ENCODE results near the gene NEDD8. TPM values are rescaled to one million over a fixed set of nuclear protein-coding genes. Genes with fewer than 3 reads are reported as not detected.

The NEDD8 gene
- polyA plus RNA-seq, 1 donor from 2014 or later, result 431 TPM

DNA sequence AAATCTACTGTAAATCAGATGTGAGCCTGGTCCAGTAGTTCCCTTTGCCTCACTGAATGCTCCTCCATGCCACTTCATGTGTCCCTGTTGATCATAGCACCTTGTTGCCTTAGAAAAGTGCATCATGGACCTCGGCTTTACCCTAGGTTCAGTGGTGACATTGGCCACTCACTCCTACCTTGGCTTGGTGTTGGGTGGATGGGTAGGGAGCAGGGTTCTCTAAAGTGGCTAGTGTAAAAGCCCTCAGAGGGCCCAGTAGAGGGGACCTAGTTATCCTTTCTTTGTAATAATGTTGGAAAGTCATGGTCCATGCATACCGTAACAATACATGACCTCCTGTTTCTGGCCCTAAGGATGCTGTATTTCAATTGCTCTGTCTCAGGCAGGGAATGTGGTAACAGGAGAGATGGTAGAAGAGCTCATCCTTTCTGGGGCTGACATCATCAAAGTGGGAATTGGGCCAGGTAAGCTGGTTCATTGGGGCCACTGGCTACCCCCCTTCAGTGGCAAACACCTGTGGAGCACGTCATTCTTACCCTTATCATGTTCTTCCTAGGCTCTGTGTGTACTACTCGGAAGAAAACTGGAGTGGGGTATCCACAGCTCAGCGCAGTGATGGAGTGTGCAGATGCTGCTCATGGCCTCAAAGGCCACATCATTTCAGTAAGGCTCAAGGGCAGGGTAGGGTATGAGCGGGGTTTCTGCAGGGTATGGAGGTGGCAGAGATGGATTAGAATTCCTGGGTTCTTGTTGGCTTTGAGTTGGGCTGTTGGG lies 4.7 kb upstream of the NEDD8 start:
- no peak overlapping the region for H3K9ac ChIP-seq (ENCODE audit: low read length)
- H2AFZ ChIP-seq (ENCODE audit: low read depth, low read length), result no peak overlapping the region
- peaks cover 31% of the 10 kb centered on the region for H3K79me2 ChIP-seq (replicated peaks; ENCODE audit: insufficient read depth, low read length)
- H3F3A ChIP-seq (ENCODE audit: insufficient read depth, low read length, poor library complexity, severe bottlenecking), result no peaks in the 10 kb centered on the region
- H3K9me3 ChIP-seq (ENCODE audit: low read length), result no peaks in the 10 kb centered on the region
- no peak overlapping the region for H3K27ac ChIP-seq (ENCODE audit: low read length)
- peaks cover 16% of the 10 kb centered on the region for H3K36me3 ChIP-seq (ENCODE audit: insufficient read depth, low read length)
- no peaks in the 10 kb centered on the region for H3K9me2 ChIP-seq (ENCODE audit: insufficient read depth, low read length)
- no peak overlapping the region for H3K4me2 ChIP-seq (ENCODE audit: low read length)
- H3K27me3 ChIP-seq (ENCODE audit: insufficient read depth, low read depth, low read length), result no peaks in the 10 kb centered on the region
- TF ChIP-seq MXI1 (conservative IDR thresholded peaks at IDR 0.05; ENCODE audit: poor library complexity, severe bottlenecking) (no peak), SMC3 (conservative IDR thresholded peaks at IDR 0.05; ENCODE audit: poor library complexity) (no peak), TAF1 (IDR thresholded peaks at IDR 0.05; ENCODE audit: low read depth) (no peak), POLR2AphosphoS5 (IDR thresholded peaks at IDR 0.05) (no peak), EZH2 (IDR thresholded peaks at IDR 0.05; ENCODE audit: borderline replicate concordance, insufficient read depth, low read length, poor library complexity, severe bottlenecking) (no peak), CTCF (IDR thresholded peaks at IDR 0.05; ENCODE audit: poor library complexity, severe bottlenecking) (no peak)
- H3K4me3 ChIP-seq (ENCODE audit: low read length), result no peak overlapping the region
- peaks cover 5% of the 10 kb centered on the region for H4K20me1 ChIP-seq (ENCODE audit: insufficient read depth)

DNA sequence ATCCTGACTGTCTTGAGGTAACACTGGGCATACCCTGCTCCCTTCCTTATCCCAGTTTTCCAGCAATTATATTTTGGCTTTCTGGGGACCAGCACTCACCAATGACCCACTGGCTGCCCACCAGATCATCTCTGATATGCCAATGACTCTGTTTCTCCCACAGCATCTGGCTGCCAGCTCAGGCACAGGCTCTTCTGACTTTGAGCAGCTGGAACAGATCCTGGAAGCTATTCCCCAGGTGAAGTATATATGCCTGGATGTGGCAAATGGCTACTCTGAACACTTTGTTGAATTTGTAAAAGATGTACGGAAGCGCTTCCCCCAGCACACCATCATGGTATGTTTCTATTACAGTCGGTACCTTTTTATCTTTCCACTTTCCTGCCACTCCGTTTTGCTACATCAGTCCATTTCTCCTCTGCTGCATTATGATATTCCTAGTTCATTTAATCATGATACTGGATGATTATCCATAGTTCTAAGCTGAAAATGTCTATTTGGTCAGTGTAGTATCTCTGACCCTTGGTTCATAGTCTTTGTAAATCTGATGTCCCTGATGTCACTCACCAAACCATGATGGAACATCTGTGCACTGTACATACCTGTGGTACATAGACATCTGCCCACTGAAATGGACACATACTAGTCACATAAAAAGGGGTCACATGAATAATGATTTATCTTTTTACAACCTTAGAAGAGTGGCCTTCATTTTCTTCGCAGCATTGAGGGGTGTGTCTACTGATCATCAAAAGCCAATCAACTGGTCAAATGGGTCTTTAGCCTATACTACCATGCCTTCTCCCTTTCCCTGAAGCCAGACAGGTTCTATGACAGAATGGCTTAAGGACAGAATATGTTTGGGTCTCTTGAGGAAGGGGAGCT lies 3.9 kb upstream of the NEDD8 start:
- H3K9me2 ChIP-seq (ENCODE audit: insufficient read depth, low read length), result no peaks in the 10 kb centered on the region
- H3K27me3 ChIP-seq (ENCODE audit: insufficient read depth, low read depth, low read length), result no peaks in the 10 kb centered on the region
- H3K4me3 ChIP-seq (ENCODE audit: low read length), result no peak overlapping the region
- H2AFZ ChIP-seq (ENCODE audit: low read depth, low read length), result no peak overlapping the region
- peaks cover 29% of the 10 kb centered on the region for H3K79me2 ChIP-seq (replicated peaks; ENCODE audit: insufficient read depth, low read length)
- no peak overlapping the region for H3K27ac ChIP-seq (ENCODE audit: low read length)
- H4K20me1 ChIP-seq (ENCODE audit: insufficient read depth), result peaks cover 5% of the 10 kb centered on the region
- no peak overlapping the region for H3K9ac ChIP-seq (ENCODE audit: low read length)
- H3F3A ChIP-seq (ENCODE audit: insufficient read depth, low read length, poor library complexity, severe bottlenecking), result no peaks in the 10 kb centered on the region
- TF ChIP-seq CTCF (IDR thresholded peaks at IDR 0.05; ENCODE audit: poor library complexity, severe bottlenecking) (no peak), SMC3 (conservative IDR thresholded peaks at IDR 0.05; ENCODE audit: poor library complexity) (no peak), TAF1 (IDR thresholded peaks at IDR 0.05; ENCODE audit: low read depth) (no peak), EZH2 (IDR thresholded peaks at IDR 0.05; ENCODE audit: borderline replicate concordance, insufficient read depth, low read length, poor library complexity, severe bottlenecking) (no peak), POLR2AphosphoS5 (IDR thresholded peaks at IDR 0.05) (no peak), EP300 (conservative IDR thresholded peaks at IDR 0.05; ENCODE audit: poor library complexity, severe bottlenecking) (no peak), RAD21 (conservative IDR thresholded peaks at IDR 0.05) (no peak), MXI1 (conservative IDR thresholded peaks at IDR 0.05; ENCODE audit: poor library complexity, severe bottlenecking) (no peak)
- TF ChIP-seq, protein P1, sequence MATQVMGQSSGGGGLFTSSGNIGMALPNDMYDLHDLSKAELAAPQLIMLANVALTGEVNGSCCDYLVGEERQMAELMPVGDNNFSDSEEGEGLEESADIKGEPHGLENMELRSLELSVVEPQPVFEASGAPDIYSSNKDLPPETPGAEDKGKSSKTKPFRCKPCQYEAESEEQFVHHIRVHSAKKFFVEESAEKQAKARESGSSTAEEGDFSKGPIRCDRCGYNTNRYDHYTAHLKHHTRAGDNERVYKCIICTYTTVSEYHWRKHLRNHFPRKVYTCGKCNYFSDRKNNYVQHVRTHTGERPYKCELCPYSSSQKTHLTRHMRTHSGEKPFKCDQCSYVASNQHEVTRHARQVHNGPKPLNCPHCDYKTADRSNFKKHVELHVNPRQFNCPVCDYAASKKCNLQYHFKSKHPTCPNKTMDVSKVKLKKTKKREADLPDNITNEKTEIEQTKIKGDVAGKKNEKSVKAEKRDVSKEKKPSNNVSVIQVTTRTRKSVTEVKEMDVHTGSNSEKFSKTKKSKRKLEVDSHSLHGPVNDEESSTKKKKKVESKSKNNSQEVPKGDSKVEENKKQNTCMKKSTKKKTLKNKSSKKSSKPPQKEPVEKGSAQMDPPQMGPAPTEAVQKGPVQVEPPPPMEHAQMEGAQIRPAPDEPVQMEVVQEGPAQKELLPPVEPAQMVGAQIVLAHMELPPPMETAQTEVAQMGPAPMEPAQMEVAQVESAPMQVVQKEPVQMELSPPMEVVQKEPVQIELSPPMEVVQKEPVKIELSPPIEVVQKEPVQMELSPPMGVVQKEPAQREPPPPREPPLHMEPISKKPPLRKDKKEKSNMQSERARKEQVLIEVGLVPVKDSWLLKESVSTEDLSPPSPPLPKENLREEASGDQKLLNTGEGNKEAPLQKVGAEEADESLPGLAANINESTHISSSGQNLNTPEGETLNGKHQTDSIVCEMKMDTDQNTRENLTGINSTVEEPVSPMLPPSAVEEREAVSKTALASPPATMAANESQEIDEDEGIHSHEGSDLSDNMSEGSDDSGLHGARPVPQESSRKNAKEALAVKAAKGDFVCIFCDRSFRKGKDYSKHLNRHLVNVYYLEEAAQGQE (IDR thresholded peaks at IDR 0.05; ENCODE audit: borderline replicate concordance), result no peak
- no peaks in the 10 kb centered on the region for H3K9me3 ChIP-seq (ENCODE audit: low read length)
- no peak overlapping the region for H3K4me2 ChIP-seq (ENCODE audit: low read length)
- peaks cover 16% of the 10 kb centered on the region for H3K36me3 ChIP-seq (ENCODE audit: insufficient read depth, low read length)
